Measurements from ENCODE around the gene MOCS1. TPM values are rescaled to one million over a fixed set of nuclear protein-coding genes. Genes with fewer than 3 reads are reported as not detected.

Gene MOCS1
- total RNA-seq, 1 experiment from 2014 or later, result not detected

DNA sequence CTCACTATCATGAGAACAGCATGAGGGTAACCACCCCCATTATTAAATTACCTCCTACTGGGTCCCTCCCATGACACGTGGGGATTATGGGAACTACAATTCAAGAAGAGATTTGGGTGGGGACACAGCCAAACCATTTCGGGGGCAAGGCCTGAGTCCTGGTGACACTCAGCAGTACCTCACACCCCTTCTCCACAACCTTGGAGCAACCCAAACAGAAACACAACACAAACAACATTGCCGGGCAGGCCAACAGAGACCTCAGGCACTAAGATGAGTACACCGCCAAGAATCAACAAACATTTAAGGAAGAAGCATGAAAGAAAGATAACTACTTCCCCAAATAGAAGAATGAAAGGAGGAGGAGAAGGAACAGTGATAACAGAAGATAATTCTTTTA, 16.9 kb downstream of the MOCS1 start:
- Histone ChIP-seq H2AFZ (no peak overlapping the region), H3K79me2 (ENCODE audit: low read depth) (no peaks in the 10 kb centered on the region), H3K27me3 (ENCODE audit: insufficient read depth, low read depth) (peaks cover 52% of the 10 kb centered on the region), H3K27ac (no peak overlapping the region), H3K9me3 (ENCODE audit: insufficient read depth, low read depth) (no peaks in the 10 kb centered on the region), H4K20me1 (ENCODE audit: insufficient read depth) (no peaks in the 10 kb centered on the region), H3K4me2 (no peak overlapping the region), H3K4me1 (replicated peaks; ENCODE audit: insufficient read depth) (no peaks in the 10 kb centered on the region), H3K4me3 (no peak overlapping the region), H3K9me2 (ENCODE audit: insufficient read depth) (no peaks in the 10 kb centered on the region; the same call in 1 of the 2 replicates), H3K36me3 (ENCODE audit: low read depth) (no peaks in the 10 kb centered on the region), H3F3A (ENCODE audit: insufficient read depth, low read depth) (no peaks in the 10 kb centered on the region)
- intact Hi-C loops (cut with micrococcal nuclease; ENCODE audit: unreplicated experiment), result no loop called here
- TF ChIP-seq, protein P1, sequence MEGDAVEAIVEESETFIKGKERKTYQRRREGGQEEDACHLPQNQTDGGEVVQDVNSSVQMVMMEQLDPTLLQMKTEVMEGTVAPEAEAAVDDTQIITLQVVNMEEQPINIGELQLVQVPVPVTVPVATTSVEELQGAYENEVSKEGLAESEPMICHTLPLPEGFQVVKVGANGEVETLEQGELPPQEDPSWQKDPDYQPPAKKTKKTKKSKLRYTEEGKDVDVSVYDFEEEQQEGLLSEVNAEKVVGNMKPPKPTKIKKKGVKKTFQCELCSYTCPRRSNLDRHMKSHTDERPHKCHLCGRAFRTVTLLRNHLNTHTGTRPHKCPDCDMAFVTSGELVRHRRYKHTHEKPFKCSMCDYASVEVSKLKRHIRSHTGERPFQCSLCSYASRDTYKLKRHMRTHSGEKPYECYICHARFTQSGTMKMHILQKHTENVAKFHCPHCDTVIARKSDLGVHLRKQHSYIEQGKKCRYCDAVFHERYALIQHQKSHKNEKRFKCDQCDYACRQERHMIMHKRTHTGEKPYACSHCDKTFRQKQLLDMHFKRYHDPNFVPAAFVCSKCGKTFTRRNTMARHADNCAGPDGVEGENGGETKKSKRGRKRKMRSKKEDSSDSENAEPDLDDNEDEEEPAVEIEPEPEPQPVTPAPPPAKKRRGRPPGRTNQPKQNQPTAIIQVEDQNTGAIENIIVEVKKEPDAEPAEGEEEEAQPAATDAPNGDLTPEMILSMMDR (conservative IDR thresholded peaks at IDR 0.05), result no peak
- ChIA-PET CTCF (no interaction called here), POLR2A (ENCODE audit: unreplicated experiment) (interaction anchor here (0.5 to 0.8 kb wide), 2 partner anchors 766 to 1185 kb away, joined by 3 to 12 read pairs; no protein-coding TSS in a partner anchor)
- BruUV-seq (replicated peaks), result no TSS peak
- DNase-seq, result no peak

DNA sequence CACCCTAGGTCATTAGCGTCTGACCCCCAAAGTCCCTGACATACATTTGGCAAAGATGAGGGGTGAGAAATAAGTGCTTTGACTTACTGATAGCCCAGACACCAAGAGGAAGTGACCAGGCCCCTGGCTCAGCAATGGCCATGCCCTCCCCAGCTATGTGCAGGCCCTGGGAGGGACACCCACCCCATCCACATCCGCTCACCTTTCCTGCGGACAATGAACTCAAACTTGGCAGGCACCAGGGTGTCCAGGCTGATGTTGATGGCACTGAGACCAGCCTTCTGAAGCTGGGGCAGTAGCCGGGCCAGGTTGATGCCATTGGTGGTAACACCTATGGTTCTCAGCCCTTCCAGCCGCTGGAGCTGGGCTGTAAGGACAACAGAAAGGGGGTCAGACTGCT, 18.4 kb downstream of the MOCS1 start:
- no TSS peak for BruUV-seq (replicated peaks)
- intact Hi-C loops (cut with micrococcal nuclease; ENCODE audit: unreplicated experiment), result no loop called here
- H3K9me3 ChIP-seq (ENCODE audit: insufficient read depth, low read depth), result no peaks in the 10 kb centered on the region
- H3K4me3 ChIP-seq, result no peak overlapping the region
- H3K27ac ChIP-seq, result no peak overlapping the region
- H3K36me3 ChIP-seq (ENCODE audit: low read depth), result no peaks in the 10 kb centered on the region
- H3K9me2 ChIP-seq (ENCODE audit: insufficient read depth), result no peaks in the 10 kb centered on the region; the same call in 1 of the 2 replicates
- DNase-seq, result no peak
- H3K4me2 ChIP-seq, result no peak overlapping the region
- no peaks in the 10 kb centered on the region for H4K20me1 ChIP-seq (ENCODE audit: insufficient read depth)
- H3K27me3 ChIP-seq (ENCODE audit: insufficient read depth, low read depth), result peaks cover 55% of the 10 kb centered on the region
- H2AFZ ChIP-seq, result no peak overlapping the region
- H3K79me2 ChIP-seq (ENCODE audit: low read depth), result no peaks in the 10 kb centered on the region
- no peaks in the 10 kb centered on the region for H3K4me1 ChIP-seq (replicated peaks; ENCODE audit: insufficient read depth)
- H3F3A ChIP-seq (ENCODE audit: insufficient read depth, low read depth), result no peaks in the 10 kb centered on the region
- TF ChIP-seq EZH2 (IDR thresholded peaks at IDR 0.05; ENCODE audit: low read depth), result no peak
- CTCF ChIA-PET, result no interaction called here
- POLR2A ChIA-PET (ENCODE audit: unreplicated experiment), result interaction anchor here (0.6 kb wide), 1 partner anchor 241 kb away, joined by 6 read pairs; no protein-coding TSS in a partner anchor

DNA sequence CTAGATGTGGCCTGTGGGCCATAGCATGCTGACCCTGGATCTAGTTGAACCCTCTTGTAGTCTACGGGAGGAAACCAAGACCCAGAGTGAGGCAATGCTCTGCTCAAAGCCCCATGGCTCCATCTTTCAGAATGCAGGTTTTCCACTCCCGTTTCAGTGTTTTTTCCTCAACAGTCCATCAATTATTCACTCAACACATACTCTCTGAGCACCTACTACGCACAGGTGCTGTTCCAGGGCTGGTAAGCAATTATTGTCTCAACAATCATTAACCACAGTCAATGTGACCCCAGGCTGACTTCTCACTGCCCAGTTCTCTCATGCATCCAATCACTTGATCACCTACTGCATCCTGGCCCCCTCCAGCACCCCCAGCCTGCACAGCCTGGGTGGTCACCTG, 20.0 kb downstream of the MOCS1 start:
- Histone ChIP-seq H3K4me1 (replicated peaks; ENCODE audit: insufficient read depth) (no peaks in the 10 kb centered on the region), H3K9me2 (ENCODE audit: insufficient read depth) (no peaks in the 10 kb centered on the region), H4K20me1 (ENCODE audit: insufficient read depth) (no peaks in the 10 kb centered on the region), H3K79me2 (ENCODE audit: low read depth) (no peaks in the 10 kb centered on the region), H3K4me2 (no peak overlapping the region), H3K27ac (no peak overlapping the region), H2AFZ (no peak overlapping the region), H3K9me3 (ENCODE audit: insufficient read depth, low read depth) (no peaks in the 10 kb centered on the region), H3F3A (ENCODE audit: insufficient read depth, low read depth) (no peaks in the 10 kb centered on the region), H3K27me3 (ENCODE audit: insufficient read depth, low read depth) (peaks cover 44% of the 10 kb centered on the region), H3K4me3 (no peak overlapping the region), H3K36me3 (ENCODE audit: low read depth) (no peaks in the 10 kb centered on the region)
- no peak for TF ChIP-seq EZH2 (IDR thresholded peaks at IDR 0.05; ENCODE audit: low read depth)
- TF ChIP-seq, protein P1 (conservative IDR thresholded peaks at IDR 0.05), result no peak
- BruUV-seq (replicated peaks), result no TSS peak
- CTCF ChIA-PET, result no interaction called here
- DNase-seq, result no peak
- POLR2A ChIA-PET (ENCODE audit: unreplicated experiment), result no interaction called here
- intact Hi-C loops (cut with micrococcal nuclease; ENCODE audit: unreplicated experiment), result no loop called here

DNA sequence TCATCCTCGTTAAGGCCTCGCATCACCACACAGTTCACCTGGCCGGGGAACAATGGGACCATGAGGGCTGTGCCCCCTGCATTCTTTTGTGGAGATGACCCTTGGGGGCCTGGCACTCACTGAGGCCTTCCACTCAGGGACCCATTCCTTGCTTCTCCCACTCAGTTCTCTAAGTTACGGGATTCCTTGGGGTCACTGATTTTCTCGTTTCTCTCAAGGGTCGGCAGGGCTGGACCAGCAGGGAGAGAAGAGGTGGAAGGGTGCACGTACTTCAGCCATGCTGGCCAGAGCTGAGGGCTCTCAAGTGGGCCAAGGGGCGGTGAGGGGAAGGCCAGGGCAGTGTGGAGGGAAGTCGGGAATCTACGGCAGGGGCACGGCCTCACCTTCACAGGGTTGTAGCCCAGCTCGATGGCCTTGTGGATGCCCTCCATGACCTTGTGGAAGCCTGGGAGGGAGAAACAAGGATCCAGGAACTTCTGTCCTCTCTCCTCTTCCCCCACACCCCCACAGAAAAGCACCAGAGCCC, 20.8 kb downstream of the MOCS1 start:
- DNase-seq, result no peak
- peaks cover 45% of the 10 kb centered on the region for H3K27me3 ChIP-seq (ENCODE audit: insufficient read depth, low read depth)
- TF ChIP-seq EZH2 (IDR thresholded peaks at IDR 0.05; ENCODE audit: low read depth), result no peak
- TF ChIP-seq, protein P1 (conservative IDR thresholded peaks at IDR 0.05), result no peak
- H3K4me3 ChIP-seq, result no peak overlapping the region
- no peak overlapping the region for H3K27ac ChIP-seq
- H3K9me3 ChIP-seq (ENCODE audit: insufficient read depth, low read depth), result no peaks in the 10 kb centered on the region
- H3K79me2 ChIP-seq (ENCODE audit: low read depth), result no peaks in the 10 kb centered on the region
- H4K20me1 ChIP-seq (ENCODE audit: insufficient read depth), result no peaks in the 10 kb centered on the region
- H3K9me2 ChIP-seq (ENCODE audit: insufficient read depth), result no peaks in the 10 kb centered on the region
- ChIA-PET CTCF (no interaction called here), POLR2A (ENCODE audit: unreplicated experiment) (no interaction called here)
- H3F3A ChIP-seq (ENCODE audit: insufficient read depth, low read depth), result no peaks in the 10 kb centered on the region
- intact Hi-C loops (cut with micrococcal nuclease; ENCODE audit: unreplicated experiment), result no loop called here
- BruUV-seq (replicated peaks), result no TSS peak
- no peak overlapping the region for H3K4me2 ChIP-seq
- no peak overlapping the region for H2AFZ ChIP-seq
- no peaks in the 10 kb centered on the region for H3K4me1 ChIP-seq (replicated peaks; ENCODE audit: insufficient read depth)
- no peaks in the 10 kb centered on the region for H3K36me3 ChIP-seq (ENCODE audit: low read depth)
